GM13977 (cell line): Measurements from ENCODE around the gene COPS6.

Experiments used
- DNase-seq: peaks from one replicate; pipeline ENCODE4 v3.0.0; 2012; ENCODE audit warnings: low spot score
- in situ Hi-C: fragments of 300-500 bp; cut with MboI; formaldehyde crosslinking; loops from one replicate; pipeline ENCODE4 v1.12.0; 2022; ENCODE audit warnings: low sequenced_read_pairs, low pct_unique_long_range_greater_than_20kb, mixed read lengths, inconsistent platforms; ENCODE audit not compliant: unreplicated experiment
- TF ChIP-seq, protein P1 (sequence below): IDR thresholded peaks from 2 replicates; pipeline ENCODE4 v1.5.1; 2012; ENCODE audit warnings: mild to moderate bottlenecking, control low read depth; ENCODE audit not compliant: insufficient read depth; ENCODE audit errors: extremely low read depth, missing control alignments

The COPS6 gene

DNA sequence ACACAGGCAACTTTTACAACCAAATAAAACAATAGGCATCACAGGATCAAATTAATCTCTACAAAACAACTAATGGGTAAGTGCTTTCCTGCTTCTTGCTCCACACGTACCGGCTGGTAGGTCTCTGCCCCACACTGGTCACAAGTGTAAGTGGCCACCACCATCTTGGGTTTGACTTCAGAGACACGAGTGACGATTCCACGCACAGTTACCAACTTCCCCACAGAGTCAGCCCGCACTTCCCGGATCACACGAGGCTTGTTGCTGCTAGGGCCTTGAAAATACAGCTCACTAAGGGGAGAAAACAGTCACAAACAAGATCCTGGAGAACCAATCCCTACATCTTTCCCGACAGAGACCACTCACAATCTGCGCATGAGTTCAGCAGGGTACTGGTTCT is 10.1 kb downstream of the COPS6 start:
- no peak for DNase-seq
- TF ChIP-seq, protein P1, sequence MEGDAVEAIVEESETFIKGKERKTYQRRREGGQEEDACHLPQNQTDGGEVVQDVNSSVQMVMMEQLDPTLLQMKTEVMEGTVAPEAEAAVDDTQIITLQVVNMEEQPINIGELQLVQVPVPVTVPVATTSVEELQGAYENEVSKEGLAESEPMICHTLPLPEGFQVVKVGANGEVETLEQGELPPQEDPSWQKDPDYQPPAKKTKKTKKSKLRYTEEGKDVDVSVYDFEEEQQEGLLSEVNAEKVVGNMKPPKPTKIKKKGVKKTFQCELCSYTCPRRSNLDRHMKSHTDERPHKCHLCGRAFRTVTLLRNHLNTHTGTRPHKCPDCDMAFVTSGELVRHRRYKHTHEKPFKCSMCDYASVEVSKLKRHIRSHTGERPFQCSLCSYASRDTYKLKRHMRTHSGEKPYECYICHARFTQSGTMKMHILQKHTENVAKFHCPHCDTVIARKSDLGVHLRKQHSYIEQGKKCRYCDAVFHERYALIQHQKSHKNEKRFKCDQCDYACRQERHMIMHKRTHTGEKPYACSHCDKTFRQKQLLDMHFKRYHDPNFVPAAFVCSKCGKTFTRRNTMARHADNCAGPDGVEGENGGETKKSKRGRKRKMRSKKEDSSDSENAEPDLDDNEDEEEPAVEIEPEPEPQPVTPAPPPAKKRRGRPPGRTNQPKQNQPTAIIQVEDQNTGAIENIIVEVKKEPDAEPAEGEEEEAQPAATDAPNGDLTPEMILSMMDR: no peak
- in situ Hi-C loops: no loop called here

DNA sequence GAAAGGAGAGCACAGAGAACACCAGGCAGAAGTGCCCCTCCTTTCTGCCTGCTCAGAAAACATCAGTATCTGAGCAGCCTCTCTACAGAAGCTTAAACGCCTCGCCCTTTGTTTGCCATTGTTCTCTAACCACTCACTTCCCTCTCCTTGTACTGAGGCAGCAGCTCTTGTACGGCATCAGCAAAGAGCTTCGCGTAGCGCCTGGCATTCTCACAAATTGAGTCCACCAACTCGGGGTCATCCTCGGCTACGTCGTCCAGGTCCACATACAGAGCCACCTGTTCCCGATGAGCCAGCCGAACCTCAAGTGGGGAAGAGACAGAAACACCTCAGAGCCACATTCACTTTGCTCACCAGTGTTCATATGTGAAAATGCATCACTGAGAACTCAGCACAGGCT is 10.7 kb downstream of the COPS6 start:
- in situ Hi-C loops: no loop called here
- TF ChIP-seq, protein P1: no peak
- DNase-seq: no peak

DNA sequence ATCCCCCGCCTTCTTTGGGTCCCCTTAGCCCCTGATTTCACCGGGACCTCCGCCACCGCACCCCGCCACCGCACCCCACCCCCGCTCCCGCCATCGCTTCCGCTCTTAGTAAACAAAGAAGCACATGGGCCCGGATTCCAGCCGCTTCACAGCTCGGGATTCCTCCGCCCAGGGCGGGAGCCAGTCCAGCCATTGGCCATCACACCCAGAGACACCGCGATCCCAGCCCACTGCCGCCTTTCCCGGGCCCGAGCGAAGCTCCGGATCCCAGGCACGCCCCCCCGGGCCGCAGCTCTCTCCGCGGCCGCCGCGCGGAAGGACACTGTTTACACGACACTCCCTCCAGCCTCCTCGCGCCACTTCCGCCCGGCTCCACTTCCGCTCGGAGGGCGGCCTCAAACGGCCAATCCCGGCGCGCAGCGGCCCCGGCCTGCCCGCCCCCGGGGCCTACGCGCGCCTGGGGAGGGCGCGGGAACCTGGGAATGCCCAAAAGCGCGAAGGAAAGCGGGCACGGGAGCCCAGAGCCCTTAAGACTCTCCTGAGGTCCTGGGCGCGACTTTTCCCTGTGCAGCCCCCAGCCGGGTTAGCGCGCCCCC is 11.7 kb downstream of the COPS6 start:
- TF ChIP-seq, protein P1: no peak
- in situ Hi-C loops: no loop called here
- peak; percentile 95 for DNase-seq

DNA sequence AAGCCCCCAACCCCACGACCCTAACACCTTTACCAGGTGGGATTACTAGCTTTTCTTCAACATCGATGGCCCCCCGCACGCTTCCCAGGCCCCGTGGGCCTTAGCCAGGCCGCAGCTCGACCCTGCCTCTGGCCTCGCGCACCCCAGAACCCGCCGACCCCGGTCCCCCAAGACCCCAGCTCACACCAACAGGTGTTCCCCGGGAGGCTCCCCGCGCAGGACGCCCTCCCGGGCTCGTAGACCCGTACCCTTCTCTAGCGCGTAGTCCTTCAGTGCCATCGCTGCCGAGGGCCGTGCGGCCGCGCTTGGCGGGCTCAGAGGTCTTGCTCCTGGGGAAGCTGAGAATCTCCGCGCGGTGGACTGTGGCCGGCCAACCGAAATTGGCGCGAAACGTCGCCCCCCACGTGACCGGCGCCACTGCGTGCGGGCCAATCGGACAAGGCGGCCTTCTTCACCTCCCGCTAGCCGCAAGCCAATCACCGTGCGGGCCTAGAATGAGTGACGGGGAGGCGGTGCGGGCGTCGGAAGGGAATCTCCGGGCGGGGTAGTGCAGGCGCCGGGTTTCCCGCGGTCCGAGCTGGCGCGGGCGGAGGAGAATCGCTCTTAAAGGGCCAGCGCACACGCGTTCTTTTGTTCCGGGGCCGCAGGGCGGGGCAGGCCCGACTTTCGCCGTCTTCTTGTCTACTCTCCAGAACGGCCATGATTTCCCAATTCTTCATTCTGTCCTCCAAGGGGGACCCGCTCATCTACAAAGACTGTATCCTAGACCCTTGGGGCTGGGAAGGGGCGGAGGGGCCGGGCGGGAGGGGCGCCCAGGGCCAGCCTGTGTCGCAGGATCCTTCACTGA is 12.5 kb downstream of the COPS6 start, which contains the start of the genes AP4M1 and MCM7:
AP4M1 (plus strand) TSS at position 628 of the 847 bp plus-strand sequence; CDS start at position 700, 72 bp downstream.
MCM7 (minus strand) TSS at position 382 of the 847 bp plus-strand sequence; CDS start at position 279, 103 bp downstream.
- in situ Hi-C loops: no loop called here
- DNase-seq: peak; percentile 99
- TF ChIP-seq, protein P1: no peak

DNA sequence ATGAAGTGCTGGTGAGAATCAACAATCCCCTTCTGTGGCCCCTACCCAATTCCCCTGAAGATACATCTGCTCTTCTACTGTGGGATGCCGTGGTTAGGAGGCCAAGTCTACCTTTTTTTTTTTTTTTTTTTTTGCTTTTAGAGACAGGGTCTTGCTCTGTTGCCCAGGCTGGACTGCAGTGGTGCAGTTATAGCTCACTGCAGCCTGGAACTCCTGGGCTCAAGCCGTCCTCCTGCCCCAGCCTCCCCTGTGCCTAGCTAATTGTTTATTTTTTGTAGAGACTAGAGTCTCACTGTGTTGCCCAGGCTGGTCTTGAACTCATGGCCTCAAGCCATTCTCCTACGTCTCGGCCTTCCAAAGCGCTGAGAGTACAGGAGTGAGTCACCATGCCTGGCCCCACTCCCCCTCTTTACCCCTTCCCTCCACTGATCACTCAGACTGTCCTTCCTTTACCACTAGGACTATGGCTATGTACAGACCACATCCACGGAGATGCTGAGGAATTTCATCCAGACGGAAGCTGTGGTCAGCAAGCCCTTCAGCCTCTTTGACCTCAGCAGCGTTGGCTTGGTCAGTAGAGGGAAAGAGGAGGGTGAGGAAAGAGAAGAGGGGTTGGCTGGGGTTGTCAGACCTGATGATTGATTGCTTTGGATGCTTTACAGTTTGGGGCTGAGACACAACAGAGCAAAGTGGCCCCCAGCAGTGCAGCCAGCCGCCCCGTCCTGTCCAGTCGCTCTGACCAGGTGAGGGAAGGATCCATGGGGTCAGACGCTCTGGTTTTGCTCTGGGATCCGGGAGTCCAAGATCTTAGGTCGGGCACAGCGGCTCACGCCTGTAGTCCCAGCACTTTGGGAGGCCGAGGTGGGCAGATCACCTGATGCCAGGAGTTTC is 14.4 kb downstream of the COPS6 start:
- in situ Hi-C loops: no loop called here
- DNase-seq: no peak
- TF ChIP-seq, protein P1: no peak

DNA sequence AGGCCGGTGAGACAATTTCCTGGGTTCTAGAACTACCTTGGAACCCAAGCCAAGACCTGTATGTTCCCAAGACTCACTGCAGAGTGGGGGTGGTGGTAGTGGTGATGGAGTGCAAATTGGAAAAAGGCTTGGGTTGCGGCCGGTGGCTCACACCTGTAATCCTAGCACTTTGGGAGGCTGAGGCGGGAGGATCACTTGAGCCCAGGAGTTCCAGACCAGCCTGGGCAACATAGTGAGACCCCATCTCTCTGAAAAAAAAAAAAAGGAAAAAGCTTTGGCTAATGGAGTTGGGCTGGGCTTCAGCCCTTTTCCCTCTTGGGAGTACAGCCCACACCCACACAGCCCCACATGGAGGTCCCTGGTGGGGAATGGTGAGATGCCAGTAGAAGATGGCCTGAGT is 16.8 kb downstream of the COPS6 start:
- DNase-seq: no peak
- TF ChIP-seq, protein P1: no peak
- in situ Hi-C loops: no loop called here
